AG04449 (cell line): Measurements from ENCODE around the gene LCOR.

Experiments used
- CTCF ChIA-PET: fragments of 350-600 bp; formaldehyde crosslinking; extraction: SDS; loops from one replicate; lab custom pipeline; 2021; ENCODE audit warnings: antibody characterized with exemption; lab: Yijun Ruan, JAX
- POLR2A ChIA-PET: fragments of 400-600, 350-600 bp; formaldehyde crosslinking; extraction: SDS; loops from one replicate; lab custom pipeline; 2020; ENCODE audit warnings: antibody characterized with exemption, inconsistent platforms; lab: Yijun Ruan, JAX
- DNase-seq: peaks from one replicate; pipeline ENCODE4 v3.0.0-alpha.2; 2010; ENCODE audit warnings: low read depth, low spot score
- H3K4me3 ChIP-seq: 2 replicates; pipeline ENCODE4 v1.5.1; 2011; ENCODE audit warnings: low read depth, mild to moderate bottlenecking, control low read depth, low read length
- CTCF ChIP-seq: IDR thresholded peaks from one replicate; pipeline ENCODE4 v1.5.1; 2011; ENCODE audit warnings: mild to moderate bottlenecking, moderate library complexity, low read length, control low read depth, inconsistent platforms; ENCODE audit not compliant: insufficient read depth; ENCODE audit errors: missing control alignments

The LCOR gene

GRCh38 chr10:96964131-96964530 lies 132.0 kb downstream of the LCOR start:
- DNase-seq: no peak
- POLR2A ChIA-PET: no interaction called here
- CTCF ChIA-PET: no interaction called here
- no peak for TF ChIP-seq CTCF
- H3K4me3 ChIP-seq: no peak overlapping the region

- peak; percentile 37 for DNase-seq
- H3K4me3 ChIP-seq: no peak overlapping the region
- ChIA-PET POLR2A (no interaction called here), CTCF (no interaction called here)
- TF ChIP-seq CTCF: no peak
Observed at GRCh38 chr10:96967847-96968246, 135.7 kb downstream of the LCOR start.

- CTCF ChIA-PET: interaction anchor here (1.4 kb wide), 1 partner anchor 22 kb away, joined by 3 read pairs; no protein-coding TSS in a partner anchor
- DNase-seq: no peak
- no peak for TF ChIP-seq CTCF
- POLR2A ChIA-PET: no interaction called here
- H3K4me3 ChIP-seq: no peak overlapping the region
Observed at GRCh38 chr10:96968682-96969423, 136.8 kb downstream of the LCOR start.

- ChIA-PET POLR2A (no interaction called here), CTCF (interaction anchor here (1.2 kb wide), 1 partner anchor 15 kb away, joined by 3 read pairs; no protein-coding TSS in a partner anchor)
- DNase-seq: no peak
- no peak for TF ChIP-seq CTCF
- no peak overlapping the region for H3K4me3 ChIP-seq
Observed at GRCh38 chr10:96971324-96971723, 139.2 kb downstream of the LCOR start.

GRCh38 chr10:96972264-96972663 lies 140.2 kb downstream of the LCOR start:
- H3K4me3 ChIP-seq: no peak overlapping the region
- TF ChIP-seq CTCF: no peak
- POLR2A ChIA-PET: no interaction called here
- DNase-seq: no peak
- CTCF ChIA-PET: no interaction called here

- no peak for TF ChIP-seq CTCF
- CTCF ChIA-PET: interaction anchor here (1.3 to 2.2 kb wide), 2 partner anchors 64 to 237 kb away, joined by 3 to 6 read pairs; no protein-coding TSS in a partner anchor
- POLR2A ChIA-PET: no interaction called here
- H3K4me3 ChIP-seq: no peak overlapping the region
- no peak for DNase-seq
Observed at GRCh38 chr10:96973809-96974747, 142.0 kb downstream of the LCOR start.
